HG03025 (cell line): ENCODE measurements around the gene MAMDC2.
"Not testable (repeated sequence)": the region's sequence is repeated elsewhere in the genome, so short reads cannot be mapped to it uniquely, and the experiment has no call there.

Experiments
- ATAC-seq: cut with Tn5 transposase; IDR thresholded peaks from one replicate; pipeline ENCODE4 v1.9.1; 2021; ENCODE audit warnings: mild to moderate bottlenecking, moderate library complexity; ENCODE audit not compliant: unreplicated experiment, low FRiP score

The MAMDC2 gene

GRCh38 chr9:70035691-70036090 lies 8.0 kb upstream of the MAMDC2 start:
- ATAC-seq = no peak

- ATAC-seq = no peak
Observed at GRCh38 chr9:70036641-70037040, 7.0 kb upstream of the MAMDC2 start.

- ATAC-seq = not testable (repeated sequence)
Observed at GRCh38 chr9:70038171-70038621, 5.5 kb upstream of the MAMDC2 start.

- no peak for ATAC-seq
Observed at GRCh38 chr9:70040376-70040903, 3.2 kb upstream of the MAMDC2 start.

- ATAC-seq = no peak
Observed at GRCh38 chr9:70042461-70043215, 1.0 kb upstream of the MAMDC2 start.

GRCh38 chr9:70043285-70043684 lies 363 bp upstream of the MAMDC2 start:
- no peak for ATAC-seq

- ATAC-seq = no peak
Observed at GRCh38 chr9:70044490-70045307, 1.1 kb downstream of the MAMDC2 start.

- no peak for ATAC-seq
Observed at GRCh38 chr9:70045452-70045851, 1.8 kb downstream of the MAMDC2 start.

- no peak for ATAC-seq
Observed at GRCh38 chr9:70046274-70047070, 2.8 kb downstream of the MAMDC2 start.

GRCh38 chr9:70049236-70049635 lies 5.6 kb downstream of the MAMDC2 start:
- ATAC-seq = no peak

- no peak for ATAC-seq
Observed at GRCh38 chr9:70049672-70050271, 6.1 kb downstream of the MAMDC2 start.

- ATAC-seq = no peak
Observed at GRCh38 chr9:70052768-70053167, 9.1 kb downstream of the MAMDC2 start.

- no peak for ATAC-seq
Observed at GRCh38 chr9:70053864-70054263, 10.2 kb downstream of the MAMDC2 start.

GRCh38 chr9:70054521-70054920 lies 10.9 kb downstream of the MAMDC2 start:
- no peak for ATAC-seq

- no peak for ATAC-seq
Observed at GRCh38 chr9:70055406-70056210, 12.0 kb downstream of the MAMDC2 start.

GRCh38 chr9:70056211-70056944 lies 12.7 kb downstream of the MAMDC2 start:
- no peak for ATAC-seq

GRCh38 chr9:70058569-70059116 lies 15.0 kb downstream of the MAMDC2 start:
- ATAC-seq = no peak

- no peak for ATAC-seq
Observed at GRCh38 chr9:70060148-70060882, 16.7 kb downstream of the MAMDC2 start.
